Natural killer cell (primary cell): ENCODE results near the gene CPEB3. TPM values are rescaled to one million over a fixed set of nuclear protein-coding genes. Genes with fewer than 3 reads are reported as not detected.

Experiments
- ATAC-seq, 3 donors: fragments of 150-1000 bp in 2 of 3; fragments of 200-7000 bp in 1 of 3; cut with Tn5 transposase; 1 replicate in 1 of 3; 2 replicates in 2 of 3; pipeline ENCODE4 v1.10.0; 2021; ENCODE audit warnings: mild to moderate bottlenecking in 2 of 3, moderate library complexity in 2 of 3
- DNase-seq, 2 donors: peaks; one replicate each; pipeline versions ENCODE4 v3.0.0 to v3.0.0-alpha.2; 2013 to 2021; ENCODE audit warnings: mixed read lengths in 1 of 2
- H3K27ac ChIP-seq: one replicate; pipeline ENCODE4 v1.5.1; 2013; ENCODE audit warnings: mild to moderate bottlenecking, low read length
- H3K27me3 ChIP-seq: one replicate; pipeline ENCODE4 v1.6.1; 2013; ENCODE audit warnings: low read length; ENCODE audit not compliant: control insufficient read depth, insufficient read depth
- H3K36me3 ChIP-seq: one replicate; pipeline ENCODE4 v1.6.1; 2013; ENCODE audit warnings: low read length; ENCODE audit not compliant: control insufficient read depth, insufficient read depth
- H3K4me1 ChIP-seq: one replicate; pipeline ENCODE4 v1.6.1; 2013; ENCODE audit warnings: low read length; ENCODE audit not compliant: control insufficient read depth, insufficient read depth
- H3K4me3 ChIP-seq: one replicate; pipeline ENCODE4 v1.5.1; 2013; ENCODE audit warnings: low read length
- H3K9me3 ChIP-seq: one replicate; pipeline ENCODE4 v1.6.1; 2013; ENCODE audit warnings: low read length; ENCODE audit not compliant: control insufficient read depth, insufficient read depth
- H3K27ac Mint-ChIP-seq, 2 donors: one replicate each; pipeline ENCODE4 v1.8.0; 2022; ENCODE audit warnings: mild to moderate bottlenecking in 2 of 2, mixed read lengths in 2 of 2, moderate library complexity in 1 of 2
- H3K27me3 Mint-ChIP-seq, 2 donors: one replicate each; pipeline ENCODE4 v1.8.0; 2022; ENCODE audit warnings: low read depth in 2 of 2, mixed read lengths in 2 of 2
- H3K36me3 Mint-ChIP-seq: one replicate; pipeline ENCODE4 v1.8.0; 2022; ENCODE audit warnings: mixed read lengths
- H3K4me1 Mint-ChIP-seq, 2 donors: one replicate each; pipeline ENCODE4 v1.8.0; 2022; ENCODE audit warnings: mixed read lengths in 2 of 2
- H3K4me3 Mint-ChIP-seq: one replicate; pipeline ENCODE4 v1.8.0; 2022; ENCODE audit warnings: mild to moderate bottlenecking, moderate library complexity, mixed read lengths
- H3K9me3 Mint-ChIP-seq, 2 donors: one replicate each; pipeline ENCODE4 v1.8.0; 2022; ENCODE audit warnings: mixed read lengths in 2 of 2
- CTCF ChIP-seq: fragments of 200-600 bp; IDR thresholded peaks from one replicate; pipeline ENCODE4 v1.8.0; 2022; ENCODE audit warnings: antibody characterized with exemption
- WGBS: methylation state at CpG from one replicate; pipeline ENCODE4 v1.1.7; 2013; ENCODE audit warnings: missing lambda C conversion rate; ENCODE audit not compliant: insufficient coverage; 5-methylcytosine and 5-hydroxymethylcytosine counted together
- intact Hi-C: fragments of 100-400 bp; cut with micrococcal nuclease; formaldehyde crosslinking; loops from one replicate; pipeline ENCODE4 v1.14.2; 2022
- total RNA-seq, 4 donors: library from RNA; stranded (reverse); fragments of 120-200 nt in 1 of 4; gene quantifications; one replicate each; pipeline versions ENCODE4 v1.2.3 to v1.2.4, GENCODE V29; 2013 to 2022

Gene CPEB3
- total RNA-seq, 3 donors from 2014 or later (not counting 1 experiment from before 2014, with no cell fraction given): 3.6 to 6.9 (median 5.4) TPM

- WGBS: 100% methylated on average over 6 of the region's 6 CpGs
- Histone ChIP-seq H3K9me3 (no peaks in the 10 kb centered on the region), H3K27me3 (no peaks in the 10 kb centered on the region), H3K27ac (no peak overlapping the region), H3K4me3 (no peak overlapping the region), H3K4me1 (no peaks in the 10 kb centered on the region), H3K36me3 (no peaks in the 10 kb centered on the region)
- Mint-ChIP-seq H3K9me3 (no peaks in the 10 kb centered on the region), H3K36me3 (no peaks in the 10 kb centered on the region), H3K4me1 (peaks cover 0 to 4% of the 10 kb centered on the region in 2 donors), H3K27ac (no peak overlapping the region), H3K4me3 (no peak overlapping the region), H3K27me3 (no peaks in the 10 kb centered on the region)
- no peak for TF ChIP-seq CTCF
- DNase-seq (no peak), ATAC-seq (no peak)
- intact Hi-C loops: no loop called here
These were observed 86.8 kb downstream of the CPEB3 start for GRCh38 chr10:92203919-92204623.

- no peaks in the 10 kb centered on the region for H3K9me3 ChIP-seq
- no peak for TF ChIP-seq CTCF
- no peak overlapping the region for H3K27ac Mint-ChIP-seq
- ATAC-seq (no peak), DNase-seq (no peak)
- no peaks in the 10 kb centered on the region for H3K27me3 Mint-ChIP-seq
- no peaks in the 10 kb centered on the region for H3K36me3 Mint-ChIP-seq
- peaks cover 0 to 4% of the 10 kb centered on the region in 2 donors for H3K4me1 Mint-ChIP-seq
- intact Hi-C loops: no loop called here
- H3K27ac ChIP-seq: no peak overlapping the region
- H3K9me3 Mint-ChIP-seq: no peaks in the 10 kb centered on the region
- no peaks in the 10 kb centered on the region for H3K36me3 ChIP-seq
- no CpG with 5 or more reads among the region's 1 CpG for WGBS
- H3K27me3 ChIP-seq: no peaks in the 10 kb centered on the region
- no peak overlapping the region for H3K4me3 ChIP-seq
- H3K4me3 Mint-ChIP-seq: no peak overlapping the region
- no peaks in the 10 kb centered on the region for H3K4me1 ChIP-seq
These were observed 88.3 kb downstream of the CPEB3 start for GRCh38 chr10:92202536-92202935.

GRCh38 chr10:92200564-92200963, 90.3 kb downstream of the CPEB3 start:
- Histone ChIP-seq H3K36me3 (no peaks in the 10 kb centered on the region), H3K4me1 (no peaks in the 10 kb centered on the region), H3K27me3 (no peaks in the 10 kb centered on the region), H3K9me3 (no peaks in the 10 kb centered on the region), H3K27ac (no peak overlapping the region), H3K4me3 (no peak overlapping the region)
- Mint-ChIP-seq H3K27me3 (no peaks in the 10 kb centered on the region), H3K27ac (no peak overlapping the region), H3K9me3 (no peaks in the 10 kb centered on the region), H3K4me3 (no peak overlapping the region), H3K4me1 (peaks cover 0 to 4% of the 10 kb centered on the region in 2 donors), H3K36me3 (no peaks in the 10 kb centered on the region)
- intact Hi-C loops: no loop called here
- TF ChIP-seq CTCF: no peak
- ATAC-seq (no peak), DNase-seq (no peak)
- WGBS: 100% methylated on average over 1 of the region's 1 CpG

- intact Hi-C loops: no loop called here
These were observed 103.8 kb downstream of the CPEB3 start for GRCh38 chr10:92187101-92187500.

More at GRCh38 chr10:92187101-92187500, 103.8 kb downstream of the CPEB3 start:
- Mint-ChIP-seq H3K36me3 (no peaks in the 10 kb centered on the region), H3K4me1 (no peaks in the 10 kb centered on the region), H3K27me3 (no peaks in the 10 kb centered on the region), H3K4me3 (no peak overlapping the region), H3K27ac (no peak overlapping the region), H3K9me3 (no peaks in the 10 kb centered on the region)
- Histone ChIP-seq H3K4me3 (no peak overlapping the region), H3K27ac (no peak overlapping the region), H3K27me3 (no peaks in the 10 kb centered on the region), H3K36me3 (peaks cover 2% of the 10 kb centered on the region), H3K9me3 (no peaks in the 10 kb centered on the region), H3K4me1 (no peaks in the 10 kb centered on the region)
- 80% methylated on average over 1 of the region's 2 CpGs for WGBS
- DNase-seq (no peak), ATAC-seq (no peak)
- TF ChIP-seq CTCF: no peak
